GM12891 (cell line): ENCODE data around the gene ARHGEF11.

ENCODE experiments used
- POLR2A ChIP-seq: IDR thresholded peaks from 2 replicates; pipeline ENCODE4 v1.6.1; 2011; ENCODE audit warnings: low read depth, low read length, control low read depth
- POLR2AphosphoS5 ChIP-seq: IDR thresholded peaks from 2 replicates; pipeline ENCODE4 v1.6.1; 2011; ENCODE audit warnings: low read depth, low read length, control low read depth
- SPI1 ChIP-seq: IDR thresholded peaks from 2 replicates; pipeline ENCODE4 v1.6.1; 2011; ENCODE audit warnings: low read depth, low read length, control low read depth
- TAF1 ChIP-seq: IDR thresholded peaks from 2 replicates; pipeline ENCODE4 v1.6.1; 2011; ENCODE audit warnings: low read depth, low read length, control low read depth

- TF ChIP-seq POLR2AphosphoS5: no peak
- no peak for TF ChIP-seq POLR2A
- TF ChIP-seq TAF1: no peak
- TF ChIP-seq SPI1: no peak
These were observed at the start of gene ARHGEF11 for GRCh38 chr1:157045250-157046218.
